Measurements from ENCODE around the gene ARHGEF7.

ARHGEF7 gene

GRCh38 chr13:111111376-111111937 lies 3.7 kb upstream of the ARHGEF7 start:
- no peak for DNase-seq

DNA sequence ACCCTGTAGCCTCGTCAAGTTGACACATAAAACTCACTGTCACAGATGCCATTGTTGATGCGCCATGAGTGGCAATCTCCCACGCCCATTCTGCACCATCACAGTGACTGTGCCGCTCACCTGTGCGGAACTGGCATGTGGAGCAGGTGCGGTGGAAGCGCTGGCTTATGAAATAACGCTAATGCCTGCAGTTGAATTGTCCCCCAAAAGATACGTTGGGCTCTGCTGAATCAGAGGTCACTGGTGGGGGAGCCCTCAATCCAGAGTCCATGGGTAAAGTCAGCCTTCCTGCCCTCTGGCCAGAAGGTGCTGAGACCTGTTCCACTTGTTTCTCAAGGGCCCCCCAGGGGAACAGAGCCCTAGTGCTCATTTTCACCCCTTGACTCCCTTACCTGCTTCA lies 2.9 kb upstream of the ARHGEF7 start:
- no peak for DNase-seq

DNA sequence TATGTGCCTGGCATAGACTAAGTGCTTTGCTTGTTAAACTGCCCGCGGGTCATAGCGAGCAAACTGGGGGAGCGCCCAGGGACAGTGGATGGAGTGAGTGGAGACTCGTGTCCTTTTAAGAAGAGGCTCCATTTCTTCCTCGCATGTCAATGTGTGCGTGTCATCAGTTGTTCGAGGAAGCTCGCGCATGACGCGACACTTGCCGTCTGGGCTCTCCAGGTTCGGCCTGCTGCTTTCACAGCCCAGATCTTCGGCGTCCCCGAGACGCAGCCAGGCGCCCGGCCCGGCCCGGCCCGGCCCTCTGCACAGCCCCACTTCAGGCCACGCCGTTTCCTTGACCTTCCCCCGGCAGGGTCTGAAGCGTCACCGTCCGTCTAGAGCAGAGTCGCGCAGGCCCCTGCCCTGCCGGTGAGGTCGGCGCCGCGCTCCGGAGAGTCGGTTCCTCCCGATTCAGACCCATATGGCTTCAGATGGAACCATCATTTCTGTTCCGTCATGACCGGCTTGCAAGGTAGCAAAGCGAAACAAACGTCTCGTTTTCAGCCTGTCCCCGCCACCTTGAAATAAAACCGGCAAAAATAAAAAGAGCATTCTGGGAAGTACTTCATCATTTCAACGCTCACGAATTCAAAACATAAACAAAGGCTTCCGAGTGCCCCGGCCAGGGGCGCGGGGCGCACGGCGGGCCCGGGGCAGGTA lies 599 bp upstream of the ARHGEF7 start:
- peak; percentile 27 for DNase-seq

GRCh38 chr13:111115965-111116521 lies 933 bp downstream of the ARHGEF7 start:
- DNase-seq, result peak; percentile 8

DNA sequence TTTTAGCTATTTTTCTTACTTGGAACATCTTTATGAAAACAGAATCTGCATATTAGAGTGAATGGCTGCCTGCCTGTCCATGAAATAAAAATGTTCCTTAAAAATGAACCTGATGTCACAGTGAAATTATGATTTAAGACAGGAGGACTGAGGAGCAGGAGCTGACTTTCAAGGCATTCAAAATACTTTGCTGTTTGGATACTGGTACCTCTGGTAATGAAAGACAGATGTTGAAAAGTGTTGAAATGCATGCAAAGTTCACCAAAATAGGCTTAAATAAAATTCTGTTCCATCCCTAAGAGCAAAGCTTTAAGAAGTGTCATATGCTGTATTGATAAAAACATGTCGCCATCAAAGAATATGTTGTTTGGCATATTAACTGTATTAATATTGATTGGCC lies 1.7 kb downstream of the ARHGEF7 start:
- DNase-seq, result no peak

- no peak for DNase-seq
These were observed 2.2 kb downstream of the ARHGEF7 start for GRCh38 chr13:111117289-111117688.

DNA sequence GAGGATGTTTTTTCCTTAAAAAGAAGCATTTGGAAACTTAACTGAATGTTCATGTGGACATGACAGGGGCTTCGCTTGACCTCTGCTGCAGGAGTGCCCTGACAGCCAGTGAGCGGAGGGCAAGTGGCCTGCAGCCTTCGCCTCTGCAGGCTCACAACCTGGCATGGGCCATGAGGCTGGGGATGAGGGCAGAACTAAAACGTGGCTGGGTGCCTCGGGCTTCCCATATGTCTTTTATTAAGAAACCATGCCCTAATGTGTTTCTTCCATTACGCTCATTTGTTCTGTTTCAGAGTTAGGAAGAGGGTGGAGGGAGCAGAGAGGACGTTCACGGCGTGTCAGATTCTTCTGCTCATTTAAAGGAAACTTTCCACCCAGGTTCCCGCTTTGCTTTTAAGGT lies 2.9 kb downstream of the ARHGEF7 start:
- no peak for DNase-seq

DNA sequence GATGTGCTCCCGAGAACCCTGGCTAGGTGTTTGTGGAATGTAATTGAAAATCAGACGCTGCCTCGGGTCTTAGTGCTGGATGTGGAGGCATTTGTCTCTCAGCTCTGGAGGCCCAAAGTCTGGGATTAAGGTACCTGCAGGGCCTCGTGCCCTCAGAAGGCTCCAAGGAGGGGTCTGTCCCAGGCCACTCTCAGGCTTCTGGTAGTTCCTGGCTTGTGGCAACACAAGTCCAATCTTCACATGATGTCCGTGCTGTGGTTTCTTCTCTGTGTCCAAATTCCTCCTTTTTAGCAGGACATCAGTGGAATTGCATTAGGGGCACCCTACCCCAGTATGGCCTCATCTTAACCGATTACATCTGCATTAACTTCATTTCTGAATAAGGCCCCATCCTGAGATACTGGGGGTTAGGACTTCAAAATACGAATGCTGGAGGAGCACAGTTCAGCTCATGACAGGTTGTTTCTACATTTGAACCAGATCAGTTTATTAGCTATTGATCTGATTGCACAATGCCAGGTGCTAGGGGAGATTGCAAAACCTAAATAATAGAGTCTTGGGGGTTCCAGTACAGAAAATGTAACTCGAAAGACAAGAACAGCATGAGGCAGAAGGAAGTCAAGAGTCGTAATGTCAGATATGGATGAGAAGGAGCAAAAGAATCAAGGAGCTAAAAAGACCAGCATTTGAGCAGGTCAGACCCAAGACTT lies 3.9 kb downstream of the ARHGEF7 start:
- no peak for DNase-seq

DNA sequence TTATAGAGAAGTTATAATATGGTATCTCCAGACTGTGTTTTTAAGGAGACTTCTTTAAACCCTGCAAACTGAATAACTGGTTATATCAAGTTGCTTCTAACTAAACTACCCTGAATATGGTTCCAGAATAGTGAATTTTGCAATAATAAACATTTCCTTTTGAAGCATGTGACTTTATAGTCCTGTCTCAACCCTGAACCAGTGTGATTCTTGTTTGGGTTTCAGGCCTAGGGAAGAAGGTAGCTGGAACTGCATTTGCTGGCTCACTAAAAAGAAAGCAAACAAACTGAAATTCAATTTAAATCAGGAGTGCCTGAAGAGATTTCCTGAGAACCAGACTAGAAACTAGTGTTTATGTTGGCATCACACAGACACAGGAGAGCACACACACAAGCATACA lies 4.9 kb downstream of the ARHGEF7 start:
- no peak for DNase-seq

DNA sequence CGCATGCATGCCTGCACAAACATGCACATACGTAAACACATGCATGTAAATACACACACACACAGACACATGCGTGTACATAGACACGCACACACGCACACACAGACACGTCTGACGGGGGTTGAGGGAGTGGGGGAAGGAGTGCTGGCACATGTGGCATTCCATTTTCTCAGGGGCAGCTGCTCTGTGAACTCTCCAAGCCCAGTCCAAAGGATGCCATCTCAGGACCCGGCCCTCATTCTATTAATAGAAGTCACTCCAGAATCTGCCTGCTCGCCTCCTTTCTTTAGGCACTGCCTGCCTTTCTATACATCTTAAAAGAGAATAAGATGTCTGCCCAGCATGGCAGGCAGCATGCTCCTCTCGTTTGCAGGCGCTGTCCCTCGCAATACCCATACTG lies 5.3 kb downstream of the ARHGEF7 start:
- no peak for DNase-seq

- no peak for DNase-seq
These were observed 5.8 kb downstream of the ARHGEF7 start for GRCh38 chr13:111120913-111121312.

- DNase-seq, result no peak
These were observed 6.4 kb downstream of the ARHGEF7 start for GRCh38 chr13:111121506-111121905.

DNA sequence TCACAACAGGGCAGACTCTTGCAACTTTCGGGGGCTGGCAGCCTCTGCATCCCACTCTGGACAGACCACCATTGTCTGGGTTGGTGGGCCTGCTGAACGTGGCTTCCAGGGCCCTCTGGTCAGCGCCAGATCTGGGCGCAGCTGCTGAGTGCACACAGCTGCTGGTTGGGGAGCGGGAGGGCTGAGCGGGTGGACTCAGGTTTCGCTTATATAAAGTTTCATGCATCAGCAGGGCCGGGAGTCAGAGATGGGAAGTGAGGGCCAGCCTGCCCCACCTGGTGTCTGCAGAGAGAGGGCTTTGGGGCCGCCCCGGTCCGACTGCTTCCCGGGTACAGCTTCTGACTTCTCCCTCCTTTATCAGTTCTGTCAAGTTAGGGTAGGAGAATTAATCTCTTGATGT lies 6.9 kb downstream of the ARHGEF7 start:
- DNase-seq, result no peak

- DNase-seq, result no peak
These were observed 7.5 kb downstream of the ARHGEF7 start for GRCh38 chr13:111122631-111123030.

DNA sequence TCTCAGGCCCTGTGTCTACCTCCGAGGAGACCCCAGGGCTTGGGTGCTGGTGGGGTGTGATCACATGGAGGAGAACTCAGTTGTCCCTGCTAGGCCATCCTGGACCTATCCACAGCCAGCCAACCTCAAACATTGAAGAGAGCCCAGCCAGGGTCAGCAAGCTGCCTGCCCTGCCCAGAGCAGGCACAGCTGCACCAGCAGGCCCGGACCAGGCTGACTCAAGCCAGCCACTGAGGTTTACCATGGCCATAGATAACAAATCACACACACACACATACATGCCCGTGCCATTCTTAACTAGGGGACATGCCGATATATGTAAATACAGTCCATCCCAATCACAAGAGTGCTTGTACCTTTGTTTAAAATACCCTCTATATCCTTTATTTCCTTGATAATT lies 8.1 kb downstream of the ARHGEF7 start:
- DNase-seq, result no peak

DNA sequence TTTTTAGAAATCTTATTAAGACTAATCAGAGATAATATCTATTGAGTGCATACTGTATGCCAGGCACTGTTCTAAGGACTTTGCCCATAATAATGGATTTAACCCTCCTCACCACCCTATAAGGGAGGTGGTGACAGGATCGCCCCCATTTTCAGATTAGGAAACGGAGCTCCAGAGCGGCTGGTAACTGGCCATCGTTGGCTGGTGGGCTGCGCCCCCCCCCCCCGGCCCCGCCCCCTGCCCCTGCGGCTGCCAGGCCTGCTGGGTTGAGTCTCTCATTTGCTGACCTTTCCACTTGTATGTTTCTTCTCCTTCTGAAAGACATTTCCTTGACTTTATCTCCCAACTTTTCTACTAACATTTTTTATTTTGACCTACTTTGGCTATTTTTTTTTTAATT lies 8.5 kb downstream of the ARHGEF7 start:
- no peak for DNase-seq

DNA sequence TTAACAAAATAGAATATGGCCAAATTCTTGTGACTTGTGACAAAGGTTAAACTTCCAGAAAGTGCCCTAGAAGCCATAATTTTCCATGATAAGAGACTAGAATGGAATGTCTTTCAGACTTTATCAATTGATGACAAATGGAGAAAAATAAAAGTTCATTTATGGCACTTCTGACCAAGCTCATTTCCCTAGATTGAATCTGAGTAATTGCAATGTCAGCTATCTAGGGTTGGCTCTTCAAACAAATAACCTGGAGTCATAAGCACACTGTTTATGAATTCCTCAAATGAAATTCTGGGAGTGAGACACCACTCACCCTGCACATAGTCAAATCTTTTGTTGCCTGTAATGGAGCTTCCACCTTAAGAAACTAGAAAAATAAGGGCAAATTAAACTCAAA lies 11.4 kb downstream of the ARHGEF7 start:
- no peak for DNase-seq

- no peak for DNase-seq
These were observed 14.5 kb downstream of the ARHGEF7 start for GRCh38 chr13:111129465-111130115.

DNA sequence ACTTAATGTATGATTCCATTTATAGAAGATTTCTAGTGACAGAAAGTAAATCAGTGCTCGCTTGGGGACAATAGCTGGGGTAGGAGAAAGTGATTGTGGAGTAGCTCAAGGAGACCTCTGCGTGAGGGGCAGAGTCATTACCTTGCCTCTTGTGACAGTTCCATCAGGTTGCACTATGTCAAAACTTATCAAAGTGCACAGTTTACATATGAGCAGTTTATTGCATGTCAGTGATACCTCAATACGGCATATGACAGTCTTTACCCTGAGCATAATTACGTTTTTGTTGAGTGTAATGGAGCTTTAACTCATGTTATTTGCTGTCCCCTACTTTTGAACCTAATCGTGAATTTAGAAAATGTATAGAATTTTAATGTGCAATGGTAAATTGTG lies 15.0 kb downstream of the ARHGEF7 start:
- DNase-seq, result no peak

GRCh38 chr13:111131048-111131447 lies 15.9 kb downstream of the ARHGEF7 start:
- no peak for DNase-seq

DNA sequence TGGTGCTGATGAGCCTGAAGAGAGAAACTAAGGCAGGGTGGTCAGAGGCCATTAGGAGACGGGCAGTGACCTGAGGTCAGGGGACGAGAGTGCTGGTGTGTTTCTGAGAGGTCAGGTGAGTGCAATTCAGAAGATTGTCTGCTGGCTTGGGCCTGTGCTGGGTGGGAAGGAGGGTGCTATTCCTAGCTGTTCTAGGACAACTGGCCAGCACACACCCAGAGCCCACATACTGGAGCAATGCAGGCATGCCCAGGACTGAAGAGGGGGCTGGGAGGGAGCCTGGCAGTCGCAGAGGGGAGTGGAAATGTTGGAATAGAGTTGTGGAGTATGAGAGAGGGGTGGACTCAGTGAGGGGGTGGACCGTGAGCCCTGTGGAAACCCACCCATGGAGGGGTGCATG lies 16.5 kb downstream of the ARHGEF7 start:
- DNase-seq, result no peak

GRCh38 chr13:111132948-111133347 lies 17.8 kb downstream of the ARHGEF7 start:
- no peak for DNase-seq

DNA sequence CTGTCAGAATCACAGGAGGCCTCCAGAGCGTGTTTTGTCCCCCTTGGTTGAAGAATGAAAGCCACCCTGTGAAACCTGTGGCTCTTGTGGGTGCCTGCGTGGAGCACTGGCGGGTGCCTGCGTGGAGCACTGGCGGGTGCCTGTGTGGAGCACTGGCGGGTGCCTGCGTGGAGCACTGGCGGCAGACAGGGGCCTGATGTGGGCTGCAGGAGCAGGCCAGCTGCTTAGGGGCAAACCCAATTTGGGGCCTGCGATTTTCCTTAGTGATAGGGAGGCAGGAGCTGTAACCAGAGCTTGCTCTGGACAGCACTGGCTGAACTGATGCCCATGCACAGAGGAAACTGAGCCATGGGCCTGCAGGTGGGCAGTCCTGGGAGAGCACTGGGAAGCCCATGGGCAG lies 24.3 kb downstream of the ARHGEF7 start:
- DNase-seq, result no peak
